K562 treated with DMSO at 1 percent for 4 hours (cell line): ENCODE results near the gene ZNF432. TPM values are rescaled to one million over a fixed set of nuclear protein-coding genes. Genes with fewer than 3 reads are reported as not detected.

ENCODE experiments used
- total RNA-seq: library from RNA; unstranded; fragments of 300-600 nt; gene quantifications from 2 replicates; pipeline ENCODE4 v1.2.3, GENCODE V29; 2022; ENCODE audit not compliant: insufficient read depth

Gene ZNF432
- total RNA-seq, result 1.8 and 3.1 TPM in 2 replicates

DNA sequence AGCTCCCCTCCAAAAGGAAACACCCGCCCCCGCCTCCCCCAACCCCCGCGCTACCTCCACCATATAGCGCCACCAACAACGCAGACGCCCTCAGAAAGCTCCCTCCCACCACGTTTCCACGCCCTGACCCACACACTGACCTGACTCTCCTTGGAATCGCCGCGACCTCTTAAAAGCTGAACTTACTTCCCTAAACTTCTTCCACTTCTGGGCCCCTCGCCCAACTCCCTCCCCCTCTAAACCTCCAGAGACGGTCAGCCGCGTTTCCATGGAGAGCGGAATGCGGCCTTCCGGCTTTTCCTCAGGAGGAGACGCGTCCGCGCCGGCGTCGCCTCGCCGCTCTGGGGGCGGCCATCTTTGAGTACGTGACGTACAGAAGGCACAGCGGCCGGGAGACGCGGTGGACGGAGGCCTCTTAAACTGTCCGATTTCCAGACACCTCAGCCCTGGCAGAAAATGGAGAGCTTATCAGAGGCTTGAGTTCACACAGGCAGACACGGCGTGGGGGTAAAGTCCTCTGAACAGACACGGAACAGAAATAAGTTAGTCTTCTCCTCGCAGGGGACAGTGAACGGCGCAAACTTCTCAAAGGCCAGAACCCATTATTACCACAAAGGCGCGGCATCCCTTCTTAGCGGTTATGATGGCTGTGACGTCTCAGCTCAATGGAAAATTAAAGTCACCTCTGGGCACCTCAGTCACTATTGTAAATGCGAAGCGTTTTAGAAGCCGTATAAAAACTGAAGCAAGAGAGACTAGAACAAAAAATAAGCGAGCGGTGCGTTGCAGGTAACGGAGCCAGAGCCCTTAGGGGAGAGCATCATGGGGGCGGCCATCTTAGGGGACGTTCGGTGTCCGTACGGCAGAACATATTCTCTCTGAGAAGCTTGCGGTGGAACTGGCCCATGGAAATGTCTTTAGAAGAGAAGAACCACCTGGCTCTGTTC, at the start of gene ZNF432:
TSS of gene ZNF432 (minus strand) at position 284 of the 947 bp plus-strand sequence. CDS start 1,970 bp downstream, outside the sequence.

GRCh38 chr19:52095172-52096014, 46.8 kb upstream of the ZNF432 start, which contains the start of gene ZNF841:
Gene ZNF841 (minus strand): TSS chr19:52095765. CDS start chr19:52084801, 10,964 bp downstream.

GRCh38 chr19:52028027-52028779, 20.4 kb downstream of the ZNF432 start, which contains the start of gene ZNF614:
Gene ZNF614 (minus strand): TSS chr19:52028379. CDS start chr19:52025745, 2,634 bp downstream.

GRCh38 chr19:52007806-52008557, 40.7 kb downstream of the ZNF432 start, which contains the start of gene ZNF615:
Gene ZNF615 (minus strand): TSS chr19:52008211. CDS start chr19:52003711, 4,500 bp downstream.

GRCh38 chr19:51986309-51987291, 62.0 kb downstream of the ZNF432 start, which contains the start of gene ZNF350:
Gene ZNF350 (minus strand): TSS chr19:51986840. CDS start chr19:51974360, 12,480 bp downstream.

Other genes with a start within 250 kb of the ZNF432 start
- 1.1 and 2.1 TPM in 2 replicates for gene ZNF577, start 160.9 kb downstream of the ZNF432 start, total RNA-seq
- 1.8 and 4.0 TPM in 2 replicates for gene ZNF649, start 143.8 kb downstream of the ZNF432 start, total RNA-seq
- 1.3 and 5.5 TPM in 2 replicates for gene ZNF613, start 121.4 kb downstream of the ZNF432 start, total RNA-seq
- gene ZNF350, start 62.0 kb downstream of the ZNF432 start, total RNA-seq, result 0.69 and 2.5 TPM in 2 replicates
- 2.2 and 3.5 TPM in 2 replicates for gene ZNF615, start 40.6 kb downstream of the ZNF432 start, total RNA-seq
- 3.1 and 5.0 TPM in 2 replicates for gene ZNF614, start 20.5 kb downstream of the ZNF432 start, total RNA-seq
- 5.8 and 6.0 TPM in 2 replicates for gene ZNF841, start 46.9 kb upstream of the ZNF432 start, total RNA-seq
- gene ZNF616, start 91.1 kb upstream of the ZNF432 start, total RNA-seq, result 5.9 and 8.0 TPM in 2 replicates
- gene ZNF836, start 122.8 kb upstream of the ZNF432 start, total RNA-seq, result 0.93 TPM in 1 of 2 replicates, not detected in the other
- 102 and 106 TPM in 2 replicates for gene PPP2R1A, start 141.2 kb upstream of the ZNF432 start, total RNA-seq
- gene ZNF766, start 220.7 kb upstream of the ZNF432 start, total RNA-seq, result 6.5 and 12.3 TPM in 2 replicates
- gene ZNF480, start 248.3 kb upstream of the ZNF432 start, total RNA-seq, result 1.7 and 3.3 TPM in 2 replicates